GM19463 (cell line): ENCODE results near the gene MIPEP.
"Not testable (repeated sequence)": the region's sequence is repeated elsewhere in the genome, so short reads cannot be mapped to it uniquely, and the experiment has no call there.

Source experiments
- ATAC-seq: cut with Tn5 transposase; IDR thresholded peaks from one replicate; pipeline ENCODE4 v1.9.1; 2021; ENCODE audit warnings: mild to moderate bottlenecking, moderate library complexity; ENCODE audit not compliant: unreplicated experiment

Gene MIPEP

GRCh38 chr13:23888658-23889614 lies at the start of gene MIPEP:
MIPEP (minus strand) TSS chr13:23889400; CDS start chr13:23889320, 80 bp downstream.
- ATAC-seq, result peak; percentile 96

GRCh38 chr13:23934520-23934919 lies 45.3 kb upstream of the MIPEP start:
- no peak for ATAC-seq

GRCh38 chr13:23928985-23929384 lies 39.8 kb upstream of the MIPEP start:
- no peak for ATAC-seq

- ATAC-seq, result no peak
Observed at GRCh38 chr13:23923031-23923430, 33.8 kb upstream of the MIPEP start.

- ATAC-seq, result no peak
Observed at GRCh38 chr13:23922005-23922932, 33.1 kb upstream of the MIPEP start.

- ATAC-seq, result peak; percentile 56
Observed at GRCh38 chr13:23921451-23921888, 32.3 kb upstream of the MIPEP start.

GRCh38 chr13:23919006-23919405 lies 29.8 kb upstream of the MIPEP start:
- no peak for ATAC-seq

- no peak for ATAC-seq
Observed at GRCh38 chr13:23918208-23918607, 29.0 kb upstream of the MIPEP start.

- no peak for ATAC-seq
Observed at GRCh38 chr13:23915308-23915707, 26.1 kb upstream of the MIPEP start.

- no peak for ATAC-seq
Observed at GRCh38 chr13:23912469-23912868, 23.3 kb upstream of the MIPEP start.

GRCh38 chr13:23909606-23910005 lies 20.4 kb upstream of the MIPEP start:
- no peak for ATAC-seq

- ATAC-seq, result no peak
Observed at GRCh38 chr13:23905766-23906165, 16.6 kb upstream of the MIPEP start.

- no peak for ATAC-seq
Observed at GRCh38 chr13:23903906-23904280, 14.7 kb upstream of the MIPEP start.

- ATAC-seq, result no peak
Observed at GRCh38 chr13:23902975-23903905, 14.0 kb upstream of the MIPEP start.

GRCh38 chr13:23901365-23901764 lies 12.2 kb upstream of the MIPEP start:
- ATAC-seq, result no peak

- ATAC-seq, result no peak
Observed at GRCh38 chr13:23899555-23899954, 10.4 kb upstream of the MIPEP start.

GRCh38 chr13:23898101-23898500 lies 8.9 kb upstream of the MIPEP start:
- ATAC-seq, result no peak

GRCh38 chr13:23897452-23897919 lies 8.3 kb upstream of the MIPEP start, which contains the start of gene C1QTNF9B:
C1QTNF9B (minus strand) TSS chr13:23897502.
- not testable (repeated sequence) for ATAC-seq

GRCh38 chr13:23894746-23895145 lies 5.5 kb upstream of the MIPEP start:
- ATAC-seq, result not testable (repeated sequence)

- not testable (repeated sequence) for ATAC-seq
Observed at GRCh38 chr13:23893791-23894190, 4.6 kb upstream of the MIPEP start.
